ENCODE measurements around the gene NRXN3. TPM values are rescaled to one million over a fixed set of nuclear protein-coding genes. Genes with fewer than 3 reads are reported as not detected.

NRXN3 gene
- total RNA-seq, 1 donor from 2014 or later: 5.9 TPM

- no peak overlapping the region for H3K4me3 Mint-ChIP-seq
- H2AFZ ChIP-seq (replicated peaks): no peak overlapping the region
- H3K27me3 ChIP-seq: peaks cover 18% of the 10 kb centered on the region
- H3K27me3 Mint-ChIP-seq (ENCODE audit: insufficient read depth, low read depth): peaks cover 5% of the 10 kb centered on the region
- no peak overlapping the region for H3K4me2 ChIP-seq
- no peaks in the 10 kb centered on the region for H3K36me3 Mint-ChIP-seq
- peaks cover 6% of the 10 kb centered on the region for H4K20me1 ChIP-seq (ENCODE audit: low read depth)
- no peaks in the 10 kb centered on the region for H3K9me3 ChIP-seq (ENCODE audit: low read depth)
- H3K79me2 ChIP-seq (ENCODE audit: low read depth): no peaks in the 10 kb centered on the region
- no peaks in the 10 kb centered on the region for H3K9me3 Mint-ChIP-seq
- H3K4me1 ChIP-seq: peaks cover 5% of the 10 kb centered on the region
- H3K27ac Mint-ChIP-seq: no peak overlapping the region
- H3K36me3 ChIP-seq: no peaks in the 10 kb centered on the region
- H3K9ac ChIP-seq: no peak overlapping the region
- H3F3A ChIP-seq (ENCODE audit: low read depth): peaks cover 7% of the 10 kb centered on the region
- no peak for DNase-seq (ENCODE audit: low spot score)
- H3K4me3 ChIP-seq: no peak overlapping the region
- peaks cover 4% of the 10 kb centered on the region for H3K4me1 Mint-ChIP-seq
- no peak for TF ChIP-seq CTCF (IDR thresholded peaks at IDR 0.05)
- no peak for TF ChIP-seq EZH2 (IDR thresholded peaks at IDR 0.05)
- no peak for TF ChIP-seq EZH2phosphoT487 (IDR thresholded peaks at IDR 0.05)
- no peak overlapping the region for H3K27ac ChIP-seq
Measured at GRCh38 chr14:78253986-78254385, 83.8 kb downstream of the NRXN3 start.

- H3K27me3 ChIP-seq: peaks cover 14% of the 10 kb centered on the region
- Mint-ChIP-seq H3K9me3 (no peaks in the 10 kb centered on the region), H3K4me3 (no peak overlapping the region), H3K27ac (no peak overlapping the region), H3K27me3 (ENCODE audit: insufficient read depth, low read depth) (peaks cover 5% of the 10 kb centered on the region), H3K4me1 (no peaks in the 10 kb centered on the region), H3K36me3 (no peaks in the 10 kb centered on the region)
- no peaks in the 10 kb centered on the region for H3F3A ChIP-seq (ENCODE audit: low read depth)
- H3K4me1 ChIP-seq: no peaks in the 10 kb centered on the region
- H3K27ac ChIP-seq: no peak overlapping the region
- no peak overlapping the region for H2AFZ ChIP-seq (replicated peaks)
- no peak overlapping the region for H3K4me2 ChIP-seq
- no peaks in the 10 kb centered on the region for H4K20me1 ChIP-seq (ENCODE audit: low read depth)
- no peaks in the 10 kb centered on the region for H3K79me2 ChIP-seq (ENCODE audit: low read depth)
- no peak overlapping the region for H3K4me3 ChIP-seq
- no peak overlapping the region for H3K9ac ChIP-seq
- DNase-seq (ENCODE audit: low spot score): no peak
- no peak for TF ChIP-seq CTCF (IDR thresholded peaks at IDR 0.05)
- no peak for TF ChIP-seq EZH2 (IDR thresholded peaks at IDR 0.05)
- TF ChIP-seq EZH2phosphoT487 (IDR thresholded peaks at IDR 0.05): no peak
- no peaks in the 10 kb centered on the region for H3K9me3 ChIP-seq (ENCODE audit: low read depth)
- H3K36me3 ChIP-seq: no peaks in the 10 kb centered on the region
Measured at GRCh38 chr14:78254911-78255461, 84.8 kb downstream of the NRXN3 start.

GRCh38 chr14:78259831-78260230, 89.7 kb downstream of the NRXN3 start:
- H3K4me2 ChIP-seq: no peak overlapping the region
- H3K4me1 ChIP-seq: no peaks in the 10 kb centered on the region
- no peak overlapping the region for H2AFZ ChIP-seq (replicated peaks)
- no peaks in the 10 kb centered on the region for H3K27me3 ChIP-seq
- Mint-ChIP-seq H3K27ac (no peak overlapping the region), H3K4me1 (peaks cover 7% of the 10 kb centered on the region), H3K36me3 (no peaks in the 10 kb centered on the region), H3K9me3 (no peaks in the 10 kb centered on the region), H3K4me3 (no peak overlapping the region), H3K27me3 (ENCODE audit: insufficient read depth, low read depth) (peaks cover 5% of the 10 kb centered on the region)
- H3F3A ChIP-seq (ENCODE audit: low read depth): no peaks in the 10 kb centered on the region
- no peak overlapping the region for H3K27ac ChIP-seq
- no peak for DNase-seq (ENCODE audit: low spot score)
- no peaks in the 10 kb centered on the region for H3K36me3 ChIP-seq
- H3K79me2 ChIP-seq (ENCODE audit: low read depth): no peaks in the 10 kb centered on the region
- no peaks in the 10 kb centered on the region for H4K20me1 ChIP-seq (ENCODE audit: low read depth)
- no peak for TF ChIP-seq EZH2phosphoT487 (IDR thresholded peaks at IDR 0.05)
- TF ChIP-seq CTCF (IDR thresholded peaks at IDR 0.05): no peak
- no peak for TF ChIP-seq EZH2 (IDR thresholded peaks at IDR 0.05)
- H3K9ac ChIP-seq: no peak overlapping the region
- no peaks in the 10 kb centered on the region for H3K9me3 ChIP-seq (ENCODE audit: low read depth)
- no peak overlapping the region for H3K4me3 ChIP-seq
